Thymus (tissue), 11 donors: ENCODE results near the gene SLC38A9. TPM values are rescaled to one million over a fixed set of nuclear protein-coding genes. Genes with fewer than 3 reads are reported as not detected.

ENCODE experiments used
- DNase-seq, 9 donors: peaks; one replicate each; pipeline ENCODE4 v3.0.0-alpha.2; 2013; ENCODE audit warnings: low spot score in 9 of 9, low read depth in 6 of 9, missing footprints in 1 of 9
- H3K27ac ChIP-seq, 2 donors: one replicate each; pipeline ENCODE4 v1.5.1; 2013; ENCODE audit warnings: control low read depth in 1 of 2, low read depth in 1 of 2, low read length in 1 of 2, mild to moderate bottlenecking in 1 of 2, moderate library complexity in 1 of 2
- H3K27me3 ChIP-seq, 2 donors: one replicate each; pipeline ENCODE4 v1.5.1; 2013; ENCODE audit warnings: low read length in 1 of 2; ENCODE audit not compliant: control insufficient read depth in 2 of 2, insufficient read depth in 1 of 2
- H3K36me3 ChIP-seq, 2 donors: one replicate each; pipeline ENCODE4 v1.5.1; 2013; ENCODE audit warnings: low read length in 1 of 2, mild to moderate bottlenecking in 1 of 2, moderate library complexity in 1 of 2; ENCODE audit not compliant: control insufficient read depth in 2 of 2, insufficient read depth in 2 of 2
- H3K4me1 ChIP-seq, 2 donors: one replicate each; pipeline ENCODE4 v1.5.1; 2013; ENCODE audit warnings: low read length in 2 of 2; ENCODE audit not compliant: control insufficient read depth in 2 of 2, insufficient read depth in 2 of 2
- H3K4me3 ChIP-seq, 2 donors: one replicate each; pipeline ENCODE4 v1.5.1; 2013; ENCODE audit warnings: low read length in 2 of 2, control low read depth in 1 of 2, mild to moderate bottlenecking in 1 of 2
- H3K9me3 ChIP-seq, 2 donors: one replicate each; pipeline ENCODE4 v1.5.1; 2013; ENCODE audit warnings: low read length in 1 of 2, mild to moderate bottlenecking in 1 of 2; ENCODE audit not compliant: control insufficient read depth in 2 of 2, insufficient read depth in 1 of 2
- WGBS: extraction: QIAGEN DNeasy Blood & Tissue Kit; methylation state at CpG from one replicate; pipeline ENCODE4 v1.1.7; 2013; 5-methylcytosine and 5-hydroxymethylcytosine counted together
- polyA plus RNA-seq: library from polyadenylated mRNA; stranded (reverse); fragments of 200-250 nt; gene quantifications from one replicate; pipeline ENCODE4 v1.2.3, GENCODE V29; 2013
- total RNA-seq: library from RNA; stranded (reverse); fragments of 120-200 nt; gene quantifications from one replicate; pipeline ENCODE4 v1.2.4, GENCODE V29; 2013
- donor health status: healthy.

The SLC38A9 gene
- total and polyA plus RNA-seq, 2 donors, result 18.4 to 29.3 TPM

DNA sequence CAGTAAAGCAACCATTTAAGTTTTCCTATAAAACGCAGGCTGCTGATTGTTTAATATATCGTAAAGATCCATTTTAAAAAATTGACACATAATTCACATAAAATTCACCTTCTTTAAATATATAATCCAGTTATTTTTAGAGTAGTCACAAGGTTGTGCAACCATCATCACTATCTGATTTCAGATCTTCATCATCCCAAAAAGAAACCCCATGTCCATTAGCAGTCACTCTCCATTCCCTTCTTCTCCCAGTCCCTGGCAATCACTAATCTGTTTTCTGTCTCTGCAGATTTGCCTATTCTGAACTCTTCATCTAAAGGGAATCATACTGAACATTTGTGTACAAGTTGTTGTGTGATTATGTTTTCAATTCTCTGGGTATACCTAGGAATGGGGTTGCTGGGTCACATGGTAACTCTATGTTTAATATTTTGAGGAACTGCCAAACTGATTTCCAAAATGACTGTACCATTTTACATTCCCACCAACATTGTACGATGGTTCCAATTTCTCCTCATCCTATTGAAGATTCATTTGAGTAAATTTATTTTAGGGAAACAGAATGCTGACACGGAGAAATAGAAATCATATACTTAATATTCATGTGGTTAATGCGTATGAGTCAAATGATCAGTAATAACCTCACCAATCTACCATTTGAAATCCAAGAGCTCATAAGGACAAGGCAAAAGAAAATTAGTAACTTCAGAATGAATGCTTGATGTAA is 119.6 kb downstream of the SLC38A9 start:
- WGBS, result 98% methylated on average over 5 of the region's 5 CpGs
- no peak overlapping the region for H3K27ac ChIP-seq
- no peak for DNase-seq
- no peaks in the 10 kb centered on the region for H3K9me3 ChIP-seq
- H3K36me3 ChIP-seq, result no peaks in the 10 kb centered on the region
- no peak overlapping the region for H3K4me3 ChIP-seq
- no peaks in the 10 kb centered on the region for H3K27me3 ChIP-seq
- H3K4me1 ChIP-seq, result peaks cover 4 to 23% of the 10 kb centered on the region in 2 donors

DNA sequence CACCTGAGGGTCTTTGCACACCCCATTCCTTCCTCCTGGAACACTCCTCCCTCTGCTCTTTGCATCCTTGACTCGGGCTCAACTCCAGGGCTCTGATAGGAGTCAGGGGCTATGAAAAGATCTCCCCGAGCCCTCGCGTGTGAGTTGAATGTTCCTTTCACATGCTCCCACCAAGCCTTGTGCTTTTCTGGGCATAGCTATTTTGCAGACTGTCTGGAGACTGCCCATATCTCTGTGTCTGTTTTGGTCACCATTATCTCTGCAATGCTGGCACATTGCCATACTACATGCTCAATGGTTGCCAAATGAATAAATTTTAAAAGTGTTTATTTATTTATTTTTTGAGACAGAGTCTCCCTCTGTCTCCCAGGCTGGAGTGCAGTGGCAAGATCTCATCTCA is 120.4 kb downstream of the SLC38A9 start:
- DNase-seq, result no peak
- H3K9me3 ChIP-seq, result no peaks in the 10 kb centered on the region
- H3K27ac ChIP-seq, result no peak overlapping the region
- 97% methylated on average over 4 of the region's 4 CpGs for WGBS
- no peak overlapping the region for H3K4me3 ChIP-seq
- H3K27me3 ChIP-seq, result no peaks in the 10 kb centered on the region
- peaks cover 4 to 18% of the 10 kb centered on the region in 2 donors for H3K4me1 ChIP-seq
- no peaks in the 10 kb centered on the region for H3K36me3 ChIP-seq

DNA sequence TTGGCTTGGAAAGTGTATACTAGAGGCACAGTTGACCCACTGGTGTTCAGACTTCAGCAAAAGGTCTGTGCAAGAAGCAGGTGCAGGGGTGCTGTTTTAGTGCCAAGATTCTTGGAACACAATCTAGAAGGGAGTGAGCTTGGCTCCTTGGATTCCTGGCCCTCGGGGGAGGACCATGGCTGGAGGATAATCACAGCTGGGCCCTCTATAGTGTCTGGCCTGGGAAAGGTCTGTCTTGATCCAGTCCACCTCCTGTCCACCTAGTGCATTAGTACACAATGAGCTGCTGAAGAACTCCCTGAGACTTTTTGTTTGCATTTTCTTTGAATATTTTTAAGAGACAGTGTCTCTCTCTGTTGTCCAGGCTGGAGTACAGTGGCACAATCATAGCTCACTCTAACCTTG is 126.9 kb downstream of the SLC38A9 start:
- no peak overlapping the region for H3K4me3 ChIP-seq
- H3K4me1 ChIP-seq, result no peaks in the 10 kb centered on the region
- H3K27ac ChIP-seq, result no peak overlapping the region
- no peaks in the 10 kb centered on the region for H3K9me3 ChIP-seq
- DNase-seq, result no peak
- H3K36me3 ChIP-seq, result no peaks in the 10 kb centered on the region
- no peaks in the 10 kb centered on the region for H3K27me3 ChIP-seq
- WGBS, result 96% methylated on average over 1 of the region's 1 CpG

DNA sequence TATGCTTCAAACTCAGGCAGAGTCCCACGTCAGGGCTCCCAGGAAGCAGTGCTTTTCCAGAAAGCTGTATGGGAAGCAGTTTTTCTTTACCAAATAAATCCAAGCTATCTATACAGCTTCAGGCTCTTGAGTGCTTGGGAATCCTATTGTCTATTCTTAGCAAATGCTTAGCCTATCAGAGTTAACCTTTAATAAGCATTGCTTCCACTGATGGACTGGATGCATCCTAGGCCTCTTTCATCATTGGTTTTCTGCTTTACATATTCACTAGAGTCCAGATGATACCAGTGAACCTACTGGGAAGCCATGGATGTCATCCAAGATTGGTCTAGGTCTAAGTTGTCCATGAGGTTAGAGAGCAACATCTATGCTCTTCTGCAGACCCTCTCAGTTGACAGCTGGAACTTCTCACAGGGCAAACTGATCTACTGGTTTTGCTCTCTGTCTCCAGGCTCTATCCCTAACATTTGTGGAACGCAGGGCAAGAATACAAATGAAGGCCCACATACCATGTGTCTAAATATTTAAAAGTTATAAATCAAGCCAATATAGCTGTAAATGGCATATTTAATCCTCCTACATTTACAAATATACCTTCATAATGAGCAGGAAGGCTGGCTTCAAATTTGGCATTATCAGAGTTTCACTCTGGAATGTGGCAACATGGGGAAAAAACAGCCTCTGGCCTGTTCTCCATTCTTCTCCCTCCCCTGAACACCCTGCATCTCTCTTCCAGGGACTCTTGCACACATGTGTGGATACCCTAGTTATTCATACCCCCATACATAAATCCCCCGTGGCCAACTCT is 127.5 kb downstream of the SLC38A9 start:
- Histone ChIP-seq H3K27me3 (no peaks in the 10 kb centered on the region), H3K4me1 (no peaks in the 10 kb centered on the region), H3K4me3 (no peak overlapping the region), H3K36me3 (no peaks in the 10 kb centered on the region), H3K27ac (no peak overlapping the region), H3K9me3 (no peaks in the 10 kb centered on the region)
- no peak for DNase-seq
- WGBS, result 67% methylated on average over 3 of the region's 3 CpGs

DNA sequence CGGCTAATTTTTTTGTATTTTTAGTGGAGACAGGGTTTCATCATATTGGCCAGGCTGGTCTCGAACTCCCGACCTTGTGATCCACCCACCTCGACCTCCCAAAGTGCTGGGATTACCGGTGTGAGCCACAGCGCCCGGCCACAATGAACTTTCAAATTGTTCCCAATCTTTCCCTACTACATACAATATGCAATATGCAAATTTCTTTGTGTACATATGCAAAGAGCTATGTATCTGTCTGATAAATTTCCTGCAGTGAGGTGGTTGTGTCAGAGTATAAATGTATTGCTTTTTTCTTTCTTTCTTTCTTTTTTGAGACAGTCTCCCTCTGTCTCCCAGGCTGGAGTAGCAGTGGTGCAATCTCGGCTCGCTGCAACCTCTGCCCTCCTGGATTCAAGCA is 128.5 kb downstream of the SLC38A9 start:
- no peak overlapping the region for H3K27ac ChIP-seq
- no peak overlapping the region for H3K4me3 ChIP-seq
- no peaks in the 10 kb centered on the region for H3K36me3 ChIP-seq
- 99% methylated on average over 9 of the region's 9 CpGs for WGBS
- no peaks in the 10 kb centered on the region for H3K9me3 ChIP-seq
- H3K4me1 ChIP-seq, result no peaks in the 10 kb centered on the region
- no peak for DNase-seq
- no peaks in the 10 kb centered on the region for H3K27me3 ChIP-seq

DNA sequence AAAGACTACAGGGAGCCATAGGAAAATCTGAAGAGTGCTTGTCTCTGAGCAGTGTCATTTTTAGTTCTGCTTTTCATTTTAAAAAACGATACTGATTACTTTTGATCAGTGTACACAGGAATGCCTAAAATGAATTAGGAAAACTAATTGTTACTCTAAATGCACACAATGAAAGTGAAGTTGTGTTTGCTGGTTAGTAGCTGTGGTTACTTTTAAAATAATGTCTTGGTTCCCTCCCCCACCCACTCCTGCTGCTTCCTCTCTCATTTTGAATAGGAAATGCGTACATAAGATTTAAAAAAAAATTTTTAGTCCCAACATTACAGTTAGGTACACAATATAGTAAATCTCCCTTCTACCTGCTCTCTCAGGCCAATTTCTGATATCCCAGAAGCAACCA is 129.9 kb downstream of the SLC38A9 start:
- DNase-seq, result peak in 1 of 9 donors; percentile 56
- H3K27ac ChIP-seq, result no peak overlapping the region

DNA sequence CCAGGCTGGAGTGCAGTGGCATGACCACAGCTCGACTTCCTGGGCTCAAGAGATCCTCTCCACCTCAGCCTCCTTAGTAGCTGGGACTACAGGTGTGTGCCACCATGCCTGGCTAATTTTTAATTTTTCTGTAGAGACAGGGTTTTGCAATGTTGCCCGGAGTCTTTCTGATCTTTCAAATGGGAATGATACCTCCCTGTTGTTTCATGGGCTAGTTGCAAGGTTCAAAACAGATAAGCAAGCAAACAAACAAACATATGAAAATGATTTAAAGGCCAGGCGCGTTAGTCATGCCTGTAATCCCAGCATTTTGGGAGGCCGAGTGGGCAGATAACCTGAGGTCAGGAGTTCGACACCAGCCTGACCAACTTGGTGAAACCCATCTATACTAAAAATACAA is 132.1 kb downstream of the SLC38A9 start:
- Histone ChIP-seq H3K27ac (no peak overlapping the region), H3K4me1 (no peaks in the 10 kb centered on the region), H3K9me3 (no peaks in the 10 kb centered on the region), H3K4me3 (no peak overlapping the region), H3K27me3 (no peaks in the 10 kb centered on the region), H3K36me3 (no peaks in the 10 kb centered on the region)
- WGBS, result 98% methylated on average over 6 of the region's 6 CpGs
- no peak for DNase-seq

More for the DNA sequence above, 129.9 kb downstream of the SLC38A9 start:
- Histone ChIP-seq H3K36me3 (no peaks in the 10 kb centered on the region), H3K27me3 (no peaks in the 10 kb centered on the region), H3K4me3 (no peak overlapping the region), H3K9me3 (no peaks in the 10 kb centered on the region), H3K4me1 (no peaks in the 10 kb centered on the region)
- 10% methylated on average over 2 of the region's 2 CpGs for WGBS

DNA sequence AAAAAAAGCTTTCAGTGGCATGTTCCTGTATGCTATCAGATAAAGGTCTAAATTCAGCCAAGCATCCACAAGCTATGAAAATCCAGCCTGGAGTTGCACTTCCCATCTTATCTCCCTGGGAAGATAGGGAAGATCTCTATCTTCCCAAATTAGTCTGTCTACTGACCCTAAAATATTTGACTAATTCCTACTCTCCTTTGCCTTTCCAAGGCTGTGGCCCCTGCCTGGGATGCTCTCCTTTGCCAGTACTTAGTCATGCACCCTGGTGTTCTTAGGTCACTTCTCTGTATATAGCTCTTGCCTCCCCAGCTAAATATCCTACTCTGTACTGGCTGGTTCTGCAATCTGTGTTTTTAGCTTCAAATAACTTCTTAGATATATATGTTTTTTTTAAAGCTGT is 133.4 kb downstream of the SLC38A9 start:
- no peaks in the 10 kb centered on the region for H3K27me3 ChIP-seq
- H3K9me3 ChIP-seq, result no peaks in the 10 kb centered on the region
- no peaks in the 10 kb centered on the region for H3K4me1 ChIP-seq
- no peak overlapping the region for H3K27ac ChIP-seq
- no peak for DNase-seq
- no peak overlapping the region for H3K4me3 ChIP-seq
- H3K36me3 ChIP-seq, result no peaks in the 10 kb centered on the region

DNA sequence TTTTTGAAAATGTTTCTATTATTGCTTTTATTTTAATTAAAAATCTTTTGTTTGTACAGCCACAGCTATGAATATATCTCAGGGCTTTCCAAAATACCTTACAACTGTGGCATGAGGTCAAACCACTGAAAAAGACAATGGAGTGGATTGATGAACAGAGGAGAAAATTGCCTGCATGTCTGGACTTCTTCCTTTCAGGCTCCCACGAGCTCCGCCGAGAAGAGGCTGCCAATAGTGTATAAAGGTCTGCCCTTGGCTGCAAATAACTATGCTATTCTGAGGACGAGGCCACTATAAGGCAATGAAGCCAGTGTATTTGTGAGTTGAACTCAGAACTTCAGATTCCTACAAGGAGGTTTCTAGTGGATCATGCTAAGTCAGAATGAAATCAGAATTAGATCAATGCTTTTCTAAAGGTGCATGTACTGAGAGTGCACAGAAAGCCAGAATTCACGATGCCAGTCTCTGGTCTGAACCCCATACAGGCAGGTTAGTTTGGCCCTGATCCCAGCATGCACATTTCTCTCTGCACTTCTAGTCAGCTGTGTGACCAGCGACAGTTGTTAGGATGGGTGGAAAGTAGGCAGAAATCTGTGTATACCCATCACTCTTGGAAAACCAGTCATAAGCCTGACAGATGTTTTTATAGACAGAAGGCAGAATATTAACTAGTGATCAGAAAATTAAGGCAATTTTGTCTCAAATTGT is 134.6 kb downstream of the SLC38A9 start:
- no peaks in the 10 kb centered on the region for H3K9me3 ChIP-seq
- no peaks in the 10 kb centered on the region for H3K36me3 ChIP-seq
- no peaks in the 10 kb centered on the region for H3K4me1 ChIP-seq
- no peak for DNase-seq
- H3K4me3 ChIP-seq, result no peak overlapping the region
- no peaks in the 10 kb centered on the region for H3K27me3 ChIP-seq
- H3K27ac ChIP-seq, result no peak overlapping the region
- WGBS, result 96% methylated on average over 6 of the region's 6 CpGs
